HL-60 (cell line): ENCODE results near the gene TGFA.

Experiments
- DNase-seq, 2 experiments: peaks; one replicate each; pipeline ENCODE4 v3.0.0-alpha.2; 2010 to 2020; ENCODE audit warnings: low read depth in 1 of 2, low spot score in 1 of 2
- H3K27ac ChIP-seq: fragments of 250-450 bp; sonication (Bioruptor Pico); replicated peaks from 2 replicates; pipeline ENCODE4 v1.5.1; 2020; ENCODE audit warnings: mild to moderate bottlenecking, moderate library complexity
- H3K27me3 ChIP-seq: fragments of 250-450 bp; sonication (Bioruptor Pico); 2 replicates; pipeline ENCODE4 v1.5.1; 2021; ENCODE audit warnings: mild to moderate bottlenecking, moderate library complexity; ENCODE audit not compliant: insufficient read depth, poor library complexity, severe bottlenecking
- H3K4me3 ChIP-seq: replicated peaks from 2 replicates; pipeline ENCODE4 v1.5.1; 2011; ENCODE audit warnings: mild to moderate bottlenecking, control low read depth, low read length; ENCODE audit not compliant: insufficient read depth
- CTCF ChIP-seq: IDR thresholded peaks from one replicate; pipeline ENCODE4 v1.5.1; 2011; ENCODE audit warnings: low read length, control low read depth, inconsistent platforms; ENCODE audit not compliant: insufficient read depth
- GABPA ChIP-seq: IDR thresholded peaks from 2 replicates; pipeline ENCODE4 v1.6.1; 2012; ENCODE audit warnings: low read depth
- POLR2AphosphoS5 ChIP-seq: IDR thresholded peaks from 2 replicates; pipeline ENCODE4 v1.6.1; 2012; ENCODE audit warnings: low read depth
- REST ChIP-seq: IDR thresholded peaks from 2 replicates; pipeline ENCODE4 v1.6.1; 2012; ENCODE audit warnings: low read depth; ENCODE audit not compliant: insufficient replicate concordance
- SPI1 ChIP-seq: IDR thresholded peaks from 2 replicates; pipeline ENCODE4 v1.6.1; 2012; ENCODE audit warnings: low read depth, mild to moderate bottlenecking, borderline replicate concordance

TGFA gene

DNA sequence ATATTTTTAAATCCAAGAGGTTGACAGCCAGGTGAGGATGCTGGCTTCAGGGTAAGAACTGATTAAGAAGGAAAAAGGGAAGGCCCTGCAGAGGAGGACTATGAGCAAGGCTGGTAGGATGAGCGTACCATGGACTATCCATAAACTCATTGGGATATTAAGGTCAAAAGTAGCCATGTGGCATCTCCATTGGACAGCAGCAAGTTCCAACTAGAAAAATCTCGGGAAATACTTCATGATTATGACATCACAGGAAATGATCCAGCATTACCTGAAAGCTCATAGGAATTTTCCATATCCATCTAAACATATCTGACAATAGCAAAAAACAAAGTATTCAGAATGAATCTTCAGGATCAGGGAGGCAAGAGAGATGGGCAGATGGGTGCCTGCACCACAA is 34.2 kb downstream of the TGFA start:
- H3K4me3 ChIP-seq = no peak overlapping the region
- no peak for DNase-seq
- TF ChIP-seq REST = no peak
- no peak for TF ChIP-seq POLR2AphosphoS5
- no peak for TF ChIP-seq SPI1
- TF ChIP-seq GABPA = no peak
- no peak for TF ChIP-seq CTCF
- H3K27ac ChIP-seq = no peak overlapping the region
- H3K27me3 ChIP-seq = no peaks in the 10 kb centered on the region

GRCh38 chr2:70518557-70518956 is 35.1 kb downstream of the TGFA start:
- Histone ChIP-seq H3K4me3 (no peak overlapping the region), H3K27ac (no peak overlapping the region), H3K27me3 (no peaks in the 10 kb centered on the region)
- TF ChIP-seq SPI1 (no peak), REST (no peak), CTCF (no peak), POLR2AphosphoS5 (no peak), GABPA (no peak)
- no peak for DNase-seq

- Histone ChIP-seq H3K27me3 (no peaks in the 10 kb centered on the region), H3K27ac (no peak overlapping the region), H3K4me3 (no peak overlapping the region)
- DNase-seq = no peak
- TF ChIP-seq CTCF = no peak
- no peak for TF ChIP-seq SPI1
- TF ChIP-seq GABPA = no peak
- TF ChIP-seq POLR2AphosphoS5 = no peak
- no peak for TF ChIP-seq REST
These were observed 35.8 kb downstream of the TGFA start for GRCh38 chr2:70517804-70518203.
